Measurements from ENCODE around the gene LELP1.

DNA sequence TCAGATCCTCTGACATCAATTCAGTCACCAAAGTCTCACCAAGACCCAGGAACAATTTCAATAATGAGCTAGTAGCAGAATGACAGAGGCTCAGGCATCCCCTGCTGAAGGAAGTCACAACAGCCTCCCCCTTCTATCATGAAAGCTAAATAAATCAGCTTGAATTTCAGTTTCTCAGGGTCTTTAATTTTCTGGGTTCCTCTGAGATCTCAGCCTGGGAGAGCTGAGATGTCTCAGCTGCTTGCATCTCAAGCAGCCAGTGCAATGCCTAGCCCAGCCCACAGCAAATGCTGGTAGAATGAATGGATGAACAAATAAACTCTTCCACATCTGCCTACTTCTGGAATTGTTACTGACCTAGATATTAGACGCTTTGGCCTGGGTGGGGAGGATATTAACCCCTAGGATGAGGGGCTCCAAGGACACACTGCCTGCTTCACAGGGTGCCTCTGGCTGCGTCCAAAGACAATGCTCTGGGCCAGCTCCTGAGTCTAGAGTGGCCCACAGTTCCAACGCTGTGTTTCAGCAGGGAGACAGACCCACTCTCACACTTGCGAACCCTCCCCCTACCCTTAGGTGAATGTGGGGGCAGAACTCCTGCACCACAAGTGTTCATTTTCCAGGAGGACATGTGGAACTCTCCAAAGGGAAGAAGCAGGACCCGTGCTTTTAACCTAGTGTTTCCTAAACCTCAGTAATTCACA lies 45.1 kb downstream of the LELP1 start:
- TF ChIP-seq, protein P1, sequence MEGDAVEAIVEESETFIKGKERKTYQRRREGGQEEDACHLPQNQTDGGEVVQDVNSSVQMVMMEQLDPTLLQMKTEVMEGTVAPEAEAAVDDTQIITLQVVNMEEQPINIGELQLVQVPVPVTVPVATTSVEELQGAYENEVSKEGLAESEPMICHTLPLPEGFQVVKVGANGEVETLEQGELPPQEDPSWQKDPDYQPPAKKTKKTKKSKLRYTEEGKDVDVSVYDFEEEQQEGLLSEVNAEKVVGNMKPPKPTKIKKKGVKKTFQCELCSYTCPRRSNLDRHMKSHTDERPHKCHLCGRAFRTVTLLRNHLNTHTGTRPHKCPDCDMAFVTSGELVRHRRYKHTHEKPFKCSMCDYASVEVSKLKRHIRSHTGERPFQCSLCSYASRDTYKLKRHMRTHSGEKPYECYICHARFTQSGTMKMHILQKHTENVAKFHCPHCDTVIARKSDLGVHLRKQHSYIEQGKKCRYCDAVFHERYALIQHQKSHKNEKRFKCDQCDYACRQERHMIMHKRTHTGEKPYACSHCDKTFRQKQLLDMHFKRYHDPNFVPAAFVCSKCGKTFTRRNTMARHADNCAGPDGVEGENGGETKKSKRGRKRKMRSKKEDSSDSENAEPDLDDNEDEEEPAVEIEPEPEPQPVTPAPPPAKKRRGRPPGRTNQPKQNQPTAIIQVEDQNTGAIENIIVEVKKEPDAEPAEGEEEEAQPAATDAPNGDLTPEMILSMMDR (conservative IDR thresholded peaks at IDR 0.05; ENCODE audit: low read depth in 2 of 2): no peak
- TF ChIP-seq POLR2AphosphoS5 (IDR thresholded peaks at IDR 0.05; ENCODE audit: low read depth) (no peak), EZH2phosphoT487 (IDR thresholded peaks at IDR 0.05; ENCODE audit: unreplicated experiment) (no peak), EZH2 (IDR thresholded peaks at IDR 0.05; ENCODE audit: low read depth, unreplicated experiment) (no peak), CREB1 (CRISPR knock-in tag; IDR thresholded peaks at IDR 0.05; ENCODE audit: low read depth) (no peak), NANOG (IDR thresholded peaks at IDR 0.05; ENCODE audit: borderline replicate concordance) (no peak)
